Large intestine (tissue), 3 donors: ENCODE data around the gene RANBP17. TPM values are rescaled to one million over a fixed set of nuclear protein-coding genes. Genes with fewer than 3 reads are reported as not detected.

Experiments used
- DNase-seq, 2 donors: peaks; one replicate each; pipeline versions ENCODE4 v3.0.0 to v3.0.0-alpha.2; 2013
- H3K27ac ChIP-seq: one replicate; pipeline ENCODE4 v1.5.1; 2013; ENCODE audit warnings: low read length
- H3K27me3 ChIP-seq: 2 replicates; pipeline ENCODE4 v1.6.1; 2013; ENCODE audit warnings: low read length; ENCODE audit not compliant: control insufficient read depth, insufficient read depth
- H3K36me3 ChIP-seq: 2 replicates; pipeline ENCODE4 v1.6.1; 2013; ENCODE audit warnings: low read length; ENCODE audit not compliant: control insufficient read depth, insufficient read depth
- H3K4me1 ChIP-seq: one replicate; pipeline ENCODE4 v1.6.1; 2013; ENCODE audit warnings: low read length; ENCODE audit not compliant: control insufficient read depth, insufficient read depth
- H3K4me3 ChIP-seq: one replicate; pipeline ENCODE4 v1.5.1; 2013; ENCODE audit warnings: low read length
- H3K9me3 ChIP-seq: one replicate; pipeline ENCODE4 v1.6.1; 2013; ENCODE audit warnings: mild to moderate bottlenecking, low read depth, low read length, moderate library complexity; ENCODE audit not compliant: control insufficient read depth
- WGBS: methylation state at CpG from one replicate; pipeline ENCODE4 v1.1.5; 2013; ENCODE audit warnings: low lambda C conversion rate; ENCODE audit not compliant: insufficient coverage; 5-methylcytosine and 5-hydroxymethylcytosine counted together
- polyA plus RNA-seq: library from polyadenylated mRNA; unstranded; fragments of 120-200 nt; gene quantifications from one replicate; pipeline ENCODE4 v1.2.1, GENCODE V29; 2013

RANBP17 gene
- polyA plus RNA-seq, 1 donor, result 5.8 TPM

DNA sequence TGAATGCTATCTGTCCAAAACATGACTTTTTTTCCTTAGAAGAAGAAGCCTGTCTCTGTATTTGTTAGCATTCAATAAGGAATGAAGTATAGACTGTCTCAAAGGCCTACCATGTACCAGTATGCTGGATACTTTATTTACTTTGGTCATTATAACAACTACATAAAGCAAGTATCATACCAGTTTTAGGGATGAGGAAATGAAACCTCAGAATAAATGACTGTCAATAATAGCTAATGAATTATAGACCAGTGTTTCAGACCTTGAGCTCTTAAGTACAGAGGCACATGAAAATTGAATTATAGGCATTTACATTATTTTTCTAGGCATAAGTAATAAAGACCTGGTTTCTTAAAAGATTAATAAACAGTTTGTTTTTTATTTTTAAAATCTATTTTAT, 280.8 kb downstream of the RANBP17 start:
- Histone ChIP-seq H3K4me3 (no peak overlapping the region), H3K27ac (no peak overlapping the region), H3K4me1 (no peaks in the 10 kb centered on the region), H3K27me3 (no peaks in the 10 kb centered on the region), H3K9me3 (no peaks in the 10 kb centered on the region), H3K36me3 (no peaks in the 10 kb centered on the region)
- no peak for DNase-seq

DNA sequence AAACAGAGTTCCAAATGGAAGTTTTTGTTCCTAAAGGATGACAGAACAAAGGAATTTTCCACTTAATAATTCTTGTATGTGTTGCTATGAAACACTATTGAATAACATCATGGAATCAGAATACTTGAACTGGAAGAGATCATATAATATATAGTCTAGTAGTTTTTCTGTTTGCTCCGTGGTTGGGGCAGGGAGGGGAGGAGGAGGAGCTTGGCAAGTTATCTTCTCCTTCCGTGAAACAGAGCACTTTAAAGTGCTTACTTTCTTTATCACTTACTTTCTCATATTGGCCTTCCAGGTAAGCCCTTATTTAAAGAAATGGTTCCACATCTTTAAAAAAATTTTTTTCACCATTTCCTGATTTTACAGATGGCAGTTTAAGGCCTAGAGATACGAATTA, 281.4 kb downstream of the RANBP17 start:
- Histone ChIP-seq H3K4me1 (no peaks in the 10 kb centered on the region), H3K4me3 (no peak overlapping the region), H3K9me3 (no peaks in the 10 kb centered on the region), H3K27me3 (no peaks in the 10 kb centered on the region), H3K36me3 (no peaks in the 10 kb centered on the region), H3K27ac (no peak overlapping the region)
- 40% methylated on average over 1 of the region's 3 CpGs for WGBS
- DNase-seq, result no peak

DNA sequence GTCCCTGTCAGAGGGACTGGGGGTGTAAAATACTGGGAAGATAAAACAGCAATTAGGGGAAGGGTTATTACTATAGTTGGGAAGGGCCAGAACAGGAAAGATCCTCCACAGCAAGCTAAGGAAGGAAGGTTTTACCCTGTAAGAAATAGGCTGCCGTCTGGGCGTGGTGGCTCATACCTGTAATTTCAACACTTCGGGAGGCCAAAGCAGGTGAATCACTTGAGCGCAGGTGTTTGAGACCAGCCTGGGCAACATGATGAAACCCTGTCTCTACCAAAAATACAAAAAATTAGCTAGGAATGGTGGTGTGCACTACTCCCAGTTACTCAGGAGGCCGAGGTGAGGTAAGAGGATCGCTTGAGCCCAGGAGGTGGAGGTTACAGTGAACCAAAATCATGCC, 282.1 kb downstream of the RANBP17 start:
- no peaks in the 10 kb centered on the region for H3K9me3 ChIP-seq
- H3K4me1 ChIP-seq, result no peaks in the 10 kb centered on the region
- no peak overlapping the region for H3K27ac ChIP-seq
- DNase-seq, result no peak
- no peaks in the 10 kb centered on the region for H3K27me3 ChIP-seq
- H3K36me3 ChIP-seq, result no peaks in the 10 kb centered on the region
- no peak overlapping the region for H3K4me3 ChIP-seq
- no CpG with 5 or more reads among the region's 6 CpGs for WGBS

DNA sequence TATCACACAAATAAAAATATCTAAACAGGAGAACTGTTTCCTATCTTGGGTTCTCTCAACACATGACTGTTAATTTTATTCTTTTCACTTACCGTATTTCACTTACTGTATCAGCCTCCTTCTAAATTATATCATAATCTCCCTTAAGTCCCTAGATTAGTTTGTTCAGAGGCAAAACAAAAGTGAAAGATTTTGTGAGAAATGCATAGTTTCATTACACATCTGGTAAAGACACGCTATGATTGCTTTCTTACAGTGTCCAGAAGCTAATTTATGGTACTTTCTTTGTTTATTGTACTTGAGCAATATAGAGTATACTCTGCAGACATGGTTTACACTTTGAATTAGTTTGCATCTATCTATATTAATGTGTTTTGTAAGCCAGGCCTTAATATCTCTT, 287.5 kb downstream of the RANBP17 start:
- no peaks in the 10 kb centered on the region for H3K4me1 ChIP-seq
- H3K4me3 ChIP-seq, result no peak overlapping the region
- no peak overlapping the region for H3K27ac ChIP-seq
- no peak for DNase-seq
- H3K9me3 ChIP-seq, result no peaks in the 10 kb centered on the region
- 100% methylated on average over 1 of the region's 2 CpGs for WGBS
- H3K27me3 ChIP-seq, result no peaks in the 10 kb centered on the region
- no peaks in the 10 kb centered on the region for H3K36me3 ChIP-seq

DNA sequence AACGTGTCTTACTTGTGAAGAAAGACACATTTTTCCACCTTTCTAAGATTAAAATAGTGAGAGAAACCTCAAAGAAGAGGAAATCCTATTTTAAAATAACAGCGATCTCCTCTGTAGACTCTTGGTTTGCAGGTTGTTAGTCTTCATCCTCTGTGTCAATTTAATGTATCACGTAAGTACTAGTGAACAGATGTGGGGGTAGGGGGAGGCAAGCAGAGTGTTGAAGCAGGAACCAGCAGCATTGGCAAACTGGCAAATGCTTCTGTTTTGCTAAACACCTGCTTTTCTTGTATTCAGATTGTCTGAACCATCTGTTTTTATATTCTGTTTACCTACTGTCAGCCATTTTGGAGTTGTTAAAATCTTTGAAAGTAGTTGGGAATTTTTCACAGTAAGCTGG, 288.0 kb downstream of the RANBP17 start:
- no peak for DNase-seq
- no peaks in the 10 kb centered on the region for H3K9me3 ChIP-seq
- no peaks in the 10 kb centered on the region for H3K36me3 ChIP-seq
- no peak overlapping the region for H3K27ac ChIP-seq
- H3K4me3 ChIP-seq, result no peak overlapping the region
- no peaks in the 10 kb centered on the region for H3K4me1 ChIP-seq
- no peaks in the 10 kb centered on the region for H3K27me3 ChIP-seq
- 89% methylated on average over 1 of the region's 3 CpGs for WGBS

DNA sequence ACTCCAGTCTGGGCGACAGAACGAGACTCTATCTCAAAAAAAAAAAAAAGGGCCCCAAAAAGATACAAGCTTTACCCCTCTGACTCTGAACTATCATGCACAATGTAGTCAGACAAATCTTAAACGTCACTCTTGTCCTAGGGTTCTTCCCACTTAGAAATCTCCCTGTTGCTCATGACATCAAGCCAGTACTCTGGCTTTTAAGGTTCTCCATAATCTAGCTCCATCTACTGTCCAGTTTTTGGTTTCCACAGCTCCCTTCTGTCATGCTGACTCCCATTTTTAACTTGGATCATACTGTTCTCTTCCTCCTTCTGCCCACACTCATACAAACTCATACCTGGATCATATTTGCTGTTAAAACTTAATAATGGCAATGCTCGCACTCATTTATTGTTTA, 290.6 kb downstream of the RANBP17 start:
- WGBS, result 57% methylated on average over 1 of the region's 4 CpGs
- DNase-seq, result no peak
- Histone ChIP-seq H3K36me3 (no peaks in the 10 kb centered on the region), H3K4me3 (no peak overlapping the region), H3K4me1 (no peaks in the 10 kb centered on the region), H3K27me3 (no peaks in the 10 kb centered on the region), H3K9me3 (no peaks in the 10 kb centered on the region), H3K27ac (no peak overlapping the region)

DNA sequence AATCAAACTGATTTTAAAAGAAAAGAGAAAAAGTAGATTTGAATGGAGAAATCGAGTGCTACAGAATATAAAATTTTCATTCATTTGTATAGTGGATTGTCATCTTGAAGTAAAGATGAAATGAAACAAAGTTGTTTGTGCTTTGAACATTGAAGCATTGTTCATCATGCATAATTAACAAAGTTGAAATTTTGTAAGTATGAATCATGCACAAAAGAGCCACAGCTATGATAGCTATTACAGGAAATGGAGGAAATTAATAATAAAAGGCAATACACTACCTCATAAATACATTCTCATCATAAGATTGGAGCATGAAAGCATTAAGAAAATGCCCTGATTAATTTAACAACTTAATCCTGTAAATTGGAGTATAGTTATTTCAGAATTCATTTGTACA, 293.8 kb downstream of the RANBP17 start:
- DNase-seq, result no peak
- 89% methylated on average over 1 of the region's 1 CpG for WGBS
- no peaks in the 10 kb centered on the region for H3K36me3 ChIP-seq
- H3K9me3 ChIP-seq, result no peaks in the 10 kb centered on the region
- no peak overlapping the region for H3K4me3 ChIP-seq
- no peaks in the 10 kb centered on the region for H3K4me1 ChIP-seq
- H3K27ac ChIP-seq, result no peak overlapping the region
- no peaks in the 10 kb centered on the region for H3K27me3 ChIP-seq

DNA sequence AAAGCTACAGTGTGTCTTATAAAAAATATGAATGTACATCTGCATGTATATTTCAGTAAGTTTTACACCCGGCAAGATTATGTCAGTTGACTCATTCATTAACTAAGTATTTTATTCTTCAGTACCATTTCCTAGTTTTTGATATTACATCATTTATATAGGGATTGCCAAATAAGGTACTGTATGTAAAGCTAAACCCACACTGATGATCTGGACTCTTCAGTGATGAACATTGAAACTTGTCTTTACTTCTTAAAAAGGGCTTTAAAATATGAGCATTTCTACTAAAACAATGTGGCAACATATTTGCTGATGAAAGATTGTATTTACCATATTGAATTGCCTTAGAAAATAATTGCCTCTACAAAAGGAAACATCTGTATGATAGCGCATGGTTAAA, 295.5 kb downstream of the RANBP17 start:
- Histone ChIP-seq H3K27me3 (no peaks in the 10 kb centered on the region), H3K9me3 (no peaks in the 10 kb centered on the region), H3K27ac (no peak overlapping the region), H3K4me3 (no peak overlapping the region), H3K36me3 (no peaks in the 10 kb centered on the region), H3K4me1 (no peaks in the 10 kb centered on the region)
- WGBS, result no CpG with 5 or more reads among the region's 2 CpGs
- no peak for DNase-seq

DNA sequence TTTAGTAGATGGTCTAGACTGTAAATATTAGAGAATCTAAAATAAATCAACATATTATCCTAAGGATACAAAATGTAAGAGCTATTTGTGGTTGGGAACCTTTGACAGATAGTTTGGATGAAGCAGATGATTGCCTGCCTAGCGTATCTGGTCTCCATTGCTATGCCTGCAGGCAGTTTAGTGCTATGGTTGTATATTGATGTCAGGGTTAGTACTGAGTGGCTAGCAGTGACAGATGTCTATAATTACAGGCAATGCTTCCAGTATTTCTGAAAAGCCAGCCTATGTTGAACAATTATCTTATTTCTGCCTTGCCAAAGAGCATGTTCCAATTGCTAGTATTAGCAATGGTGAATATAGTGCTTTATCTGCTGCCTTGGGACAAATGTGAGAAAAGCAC, 296.0 kb downstream of the RANBP17 start:
- H3K9me3 ChIP-seq, result no peaks in the 10 kb centered on the region
- H3K27ac ChIP-seq, result no peak overlapping the region
- DNase-seq, result no peak
- H3K4me1 ChIP-seq, result no peaks in the 10 kb centered on the region
- WGBS, result no CpG with 5 or more reads among the region's 1 CpG
- H3K36me3 ChIP-seq, result no peaks in the 10 kb centered on the region
- H3K4me3 ChIP-seq, result no peak overlapping the region
- H3K27me3 ChIP-seq, result no peaks in the 10 kb centered on the region

DNA sequence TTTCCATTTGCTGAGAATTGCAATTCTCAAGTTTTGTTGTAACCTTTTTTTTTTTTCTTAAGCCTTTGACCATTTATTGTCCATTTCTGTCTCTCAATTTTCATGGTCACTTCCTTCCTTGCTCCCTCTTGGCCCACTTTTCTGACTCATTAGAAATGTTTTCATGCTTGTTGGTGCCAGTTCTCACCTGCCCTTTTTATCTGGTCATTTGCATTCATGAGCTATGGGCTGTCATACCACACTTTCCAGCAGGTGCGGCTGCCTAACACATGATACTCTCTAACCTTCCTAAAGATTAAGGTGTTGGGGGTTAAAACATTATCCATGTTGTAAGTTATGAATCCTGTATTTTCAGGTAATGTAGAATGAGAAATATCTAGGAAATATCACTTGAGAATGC, 296.8 kb downstream of the RANBP17 start:
- no CpG with 5 or more reads among the region's 1 CpG for WGBS
- Histone ChIP-seq H3K4me1 (no peaks in the 10 kb centered on the region), H3K9me3 (no peaks in the 10 kb centered on the region), H3K27ac (no peak overlapping the region), H3K36me3 (no peaks in the 10 kb centered on the region), H3K4me3 (no peak overlapping the region), H3K27me3 (no peaks in the 10 kb centered on the region)
- DNase-seq, result no peak

DNA sequence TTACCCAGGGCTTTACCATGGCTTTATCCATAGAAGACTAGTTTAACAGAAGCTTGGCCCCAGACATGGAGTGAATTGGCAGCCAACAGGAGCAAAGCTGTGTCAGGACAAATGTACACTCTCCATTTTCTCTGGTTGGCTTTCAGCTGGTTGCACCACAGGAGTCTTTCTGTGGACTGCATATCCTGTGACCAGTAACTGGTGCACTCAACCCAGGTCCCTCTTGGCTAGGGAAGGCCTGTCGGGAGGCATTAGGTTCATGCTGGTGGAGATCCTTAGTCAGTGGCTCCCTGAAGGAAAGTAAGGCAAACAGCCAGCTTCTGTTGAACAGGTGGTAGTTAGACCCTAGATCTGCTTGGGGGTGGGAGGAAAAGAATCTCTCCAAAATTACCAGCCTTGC, 300.3 kb downstream of the RANBP17 start:
- no peak overlapping the region for H3K27ac ChIP-seq
- H3K4me1 ChIP-seq, result no peaks in the 10 kb centered on the region
- H3K4me3 ChIP-seq, result no peak overlapping the region
- no CpG with 5 or more reads among the region's 1 CpG for WGBS
- H3K9me3 ChIP-seq, result no peaks in the 10 kb centered on the region
- no peak for DNase-seq
- H3K36me3 ChIP-seq, result no peaks in the 10 kb centered on the region
- H3K27me3 ChIP-seq, result no peaks in the 10 kb centered on the region
